B cell (primary cell): Measurements from ENCODE around the gene TWSG1. TPM values are rescaled to one million over a fixed set of nuclear protein-coding genes. Genes with fewer than 3 reads are reported as not detected.

ENCODE experiments used
- ATAC-seq: fragments of 200-7000 bp; cut with Tn5 transposase; one replicate; pipeline ENCODE4 v1.10.0; 2021; ENCODE audit warnings: low read depth, mild to moderate bottlenecking, moderate number of reproducible peaks, moderate library complexity
- CTCF ChIA-PET: fragments of 350-600 bp; sonication (Branson Sonifier 250); formaldehyde crosslinking; loops from one replicate; lab custom pipeline; 2021; ENCODE audit warnings: antibody characterized with exemption, inconsistent platforms; lab: Charles Lee
- POLR2A ChIA-PET: fragments of 350-600 bp; sonication (Branson Sonifier 250); formaldehyde crosslinking; loops from one replicate; lab custom pipeline; 2021; ENCODE audit warnings: antibody characterized with exemption; lab: Charles Lee
- DNase-seq: peaks from one replicate; pipeline ENCODE4 v3.0.0; 2013
- H2AFZ ChIP-seq: 2 replicates; pipeline ENCODE4 v1.6.1; 2012; ENCODE audit warnings: mild to moderate bottlenecking, low read depth, low read length; ENCODE audit not compliant: insufficient read depth, poor library complexity, severe bottlenecking
- H3K27ac ChIP-seq, 2 donors: 1 replicate in 1 of 2; 2 replicates in 1 of 2; pipeline ENCODE4 v1.5.1; 2012 to 2013; ENCODE audit warnings: low read length in 2 of 2, mild to moderate bottlenecking in 2 of 2, moderate library complexity in 1 of 2
- H3K27me3 ChIP-seq, 4 experiments: fragments of 200-600 bp in 1 of 4; sonication (generic) in 1 of 4; replicated peaks in 1 of 4; 1 replicate in 2 of 4; 2 replicates in 2 of 4; pipeline versions ENCODE4 v1.6.1 to v1.7.0; 2013 to 2016; ENCODE audit warnings: low read length in 3 of 4, mild to moderate bottlenecking in 2 of 4, mixed read lengths in 1 of 4, moderate library complexity in 1 of 4; ENCODE audit not compliant: insufficient read depth in 4 of 4, control insufficient read depth in 3 of 4; ENCODE audit errors: control extremely low read depth in 1 of 4
- H3K36me3 ChIP-seq, 2 experiments: replicated peaks in 1 of 2; 1 replicate in 1 of 2; 2 replicates in 1 of 2; pipeline versions ENCODE4 v1.6.1 to v1.7.1; 2013; ENCODE audit warnings: low read length in 1 of 2; ENCODE audit not compliant: insufficient read depth in 2 of 2, control insufficient read depth in 1 of 2; ENCODE audit errors: control extremely low read depth in 1 of 2, extremely low read depth in 1 of 2
- H3K4me1 ChIP-seq, 2 donors: fragments of 200-600 bp in 1 of 2; sonication (generic) in 1 of 2; 1 replicate in 1 of 2; 2 replicates in 1 of 2; pipeline versions ENCODE4 v1.5.1 to v1.6.1; 2013 to 2017; ENCODE audit warnings: low read length in 2 of 2; ENCODE audit not compliant: control insufficient read depth in 2 of 2, insufficient read depth in 2 of 2
- H3K4me2 ChIP-seq: replicated peaks from 2 replicates; pipeline ENCODE3; 2012; ENCODE audit warnings: mild to moderate bottlenecking, low read depth, low read length; ENCODE audit not compliant: poor library complexity, severe bottlenecking
- H3K4me3 ChIP-seq, 5 experiments: fragments of 200-600 bp in 1 of 5; sonication (generic) in 1 of 5; 1 replicate in 3 of 5; 2 replicates in 2 of 5; pipeline versions ENCODE4 v1.5.1 to v1.7.0; 2011 to 2016; ENCODE audit warnings: low read length in 4 of 5, mild to moderate bottlenecking in 4 of 5, low read depth in 2 of 5, control low read depth in 1 of 5, moderate library complexity in 1 of 5; ENCODE audit not compliant: insufficient read depth in 1 of 5; ENCODE audit errors: control extremely low read depth in 1 of 5, extremely low read depth in 1 of 5
- H3K79me2 ChIP-seq: fragments of 200-600 bp; sonication (generic); one replicate; pipeline ENCODE4 v1.6.0; 2016; ENCODE audit warnings: low read length; ENCODE audit not compliant: control insufficient read depth, insufficient read depth
- H3K9ac ChIP-seq: fragments of 200-600 bp; sonication (generic); 2 replicates; pipeline ENCODE4 v1.6.1; 2017; ENCODE audit warnings: mild to moderate bottlenecking, low read length, moderate library complexity
- H3K9me3 ChIP-seq, 3 donors: one replicate each; pipeline versions ENCODE4 v1.6.1 to v1.7.1; 2013; ENCODE audit warnings: low read length in 2 of 3; ENCODE audit not compliant: control insufficient read depth in 2 of 3, insufficient read depth in 1 of 3; ENCODE audit errors: control extremely low read depth in 1 of 3
- H4K20me1 ChIP-seq: 2 replicates; pipeline ENCODE4 v1.6.0; 2012; ENCODE audit warnings: mild to moderate bottlenecking, low read length; ENCODE audit not compliant: insufficient read depth, control insufficient read depth, poor library complexity, severe bottlenecking
- H3K27ac Mint-ChIP-seq: one replicate; pipeline ENCODE4 v1.8.0; 2021; ENCODE audit warnings: mixed read lengths
- H3K27me3 Mint-ChIP-seq: one replicate; pipeline ENCODE4 v1.8.0; 2021; ENCODE audit warnings: mixed read lengths
- H3K4me1 Mint-ChIP-seq: one replicate; pipeline ENCODE4 v1.8.0; 2021; ENCODE audit warnings: mixed read lengths
- H3K4me3 Mint-ChIP-seq: one replicate; pipeline ENCODE4 v1.8.0; 2021; ENCODE audit warnings: mixed read lengths
- H3K9me3 Mint-ChIP-seq: one replicate; pipeline ENCODE4 v1.8.0; 2022; ENCODE audit warnings: mixed read lengths; ENCODE audit not compliant: insufficient read depth
- EZH2 ChIP-seq: IDR thresholded peaks from 2 replicates; pipeline ENCODE4 v1.6.1; 2012; ENCODE audit warnings: borderline replicate concordance, low read depth, mild to moderate bottlenecking, moderate library complexity, low read length; ENCODE audit not compliant: insufficient read depth, poor library complexity, severe bottlenecking
- WGBS: methylation state at CpG from one replicate; pipeline ENCODE4 v1.1.5; 2013; ENCODE audit warnings: missing lambda C conversion rate; ENCODE audit not compliant: insufficient coverage; 5-methylcytosine and 5-hydroxymethylcytosine counted together
- intact Hi-C: fragments of 100-400 bp; cut with micrococcal nuclease; formaldehyde crosslinking; loops from one replicate; pipeline ENCODE4 v1.10.0; 2022
- polyA plus RNA-seq: library from polyadenylated mRNA; depleted of rRNA; stranded (reverse); fragments of >200 nt; gene quantifications from 2 replicates; pipeline ENCODE4 v1.2.3, GENCODE V29; 2012
- total RNA-seq, 2 donors: library from RNA; stranded (reverse); fragments of 120-200 nt in 1 of 2; gene quantifications; 1 replicate in 1 of 2; 2 replicates in 1 of 2; pipeline versions ENCODE4 v1.2.3 to v1.2.4, GENCODE V29; 2013 to 2022
- TF ChIP-seq, protein P1 (sequence below): fragments of 200-600 bp; IDR thresholded peaks from one replicate; pipeline ENCODE4 v1.8.0; 2022; ENCODE audit warnings: antibody characterized with exemption, mild to moderate bottlenecking

The TWSG1 gene
- total and polyA plus RNA-seq, 2 donors (not counting 1 experiment from before 2014, with no cell fraction given): 1.1 to 6.3 TPM

GRCh38 chr18:9387891-9388290, 53.3 kb downstream of the TWSG1 start:
- H3K27me3 Mint-ChIP-seq: no peaks in the 10 kb centered on the region
- Histone ChIP-seq H3K4me2 (no peak overlapping the region), H3K79me2 (no peaks in the 10 kb centered on the region), H3K36me3 (no peaks in the 10 kb centered on the region), H3K9ac (no peak overlapping the region), H3K27ac (no peak overlapping the region), H4K20me1 (no peaks in the 10 kb centered on the region), H3K9me3 (peaks cover 0 to 5% (median 4%) of the 10 kb centered on the region in 3 donors), H3K4me3 (no peak overlapping the region), H2AFZ (no peak overlapping the region), H3K4me1 (no peaks in the 10 kb centered on the region), H3K27me3 (no peaks in the 10 kb centered on the region)
- intact Hi-C loops: no loop called here
- CTCF ChIA-PET: no interaction called here
- no CpG with 5 or more reads among the region's 1 CpG for WGBS
- ATAC-seq (no peak), DNase-seq (no peak)
- H3K4me3 Mint-ChIP-seq: no peak overlapping the region
- peaks cover 2% of the 10 kb centered on the region for H3K4me1 Mint-ChIP-seq
- TF ChIP-seq, protein P1, sequence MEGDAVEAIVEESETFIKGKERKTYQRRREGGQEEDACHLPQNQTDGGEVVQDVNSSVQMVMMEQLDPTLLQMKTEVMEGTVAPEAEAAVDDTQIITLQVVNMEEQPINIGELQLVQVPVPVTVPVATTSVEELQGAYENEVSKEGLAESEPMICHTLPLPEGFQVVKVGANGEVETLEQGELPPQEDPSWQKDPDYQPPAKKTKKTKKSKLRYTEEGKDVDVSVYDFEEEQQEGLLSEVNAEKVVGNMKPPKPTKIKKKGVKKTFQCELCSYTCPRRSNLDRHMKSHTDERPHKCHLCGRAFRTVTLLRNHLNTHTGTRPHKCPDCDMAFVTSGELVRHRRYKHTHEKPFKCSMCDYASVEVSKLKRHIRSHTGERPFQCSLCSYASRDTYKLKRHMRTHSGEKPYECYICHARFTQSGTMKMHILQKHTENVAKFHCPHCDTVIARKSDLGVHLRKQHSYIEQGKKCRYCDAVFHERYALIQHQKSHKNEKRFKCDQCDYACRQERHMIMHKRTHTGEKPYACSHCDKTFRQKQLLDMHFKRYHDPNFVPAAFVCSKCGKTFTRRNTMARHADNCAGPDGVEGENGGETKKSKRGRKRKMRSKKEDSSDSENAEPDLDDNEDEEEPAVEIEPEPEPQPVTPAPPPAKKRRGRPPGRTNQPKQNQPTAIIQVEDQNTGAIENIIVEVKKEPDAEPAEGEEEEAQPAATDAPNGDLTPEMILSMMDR: no peak
- no peak for TF ChIP-seq EZH2
- no peak overlapping the region for H3K27ac Mint-ChIP-seq
- POLR2A ChIA-PET: no interaction called here
- peaks cover 6% of the 10 kb centered on the region for H3K9me3 Mint-ChIP-seq

DNA sequence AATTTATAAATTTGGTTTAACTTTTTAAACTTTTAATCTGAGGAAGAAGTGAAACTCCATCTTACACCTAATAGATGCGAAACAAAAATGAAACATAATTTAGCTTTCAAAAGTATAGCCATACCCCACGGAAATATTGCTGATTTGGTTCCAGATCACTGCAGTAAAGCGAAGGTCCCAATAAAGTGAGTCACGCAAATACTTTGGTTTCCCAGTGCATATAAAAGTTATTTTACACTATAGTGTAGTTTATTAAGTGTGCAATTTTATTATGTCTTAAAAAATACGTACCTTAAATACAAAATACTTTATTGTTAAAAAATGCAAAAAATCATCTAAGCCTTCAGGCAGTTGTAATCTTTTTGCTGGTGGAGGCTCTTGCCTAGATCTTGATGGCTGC, 55.1 kb downstream of the TWSG1 start:
- intact Hi-C loops: no loop called here
- H3K4me2 ChIP-seq: no peak overlapping the region
- no peaks in the 10 kb centered on the region for H3K27me3 ChIP-seq
- no peak overlapping the region for H3K4me3 Mint-ChIP-seq
- no peak overlapping the region for H2AFZ ChIP-seq
- no peaks in the 10 kb centered on the region for H3K4me1 ChIP-seq
- peaks cover 0 to 5% (median 4%) of the 10 kb centered on the region in 3 donors for H3K9me3 ChIP-seq
- no peak overlapping the region for H3K9ac ChIP-seq
- H3K79me2 ChIP-seq: no peaks in the 10 kb centered on the region
- H3K9me3 Mint-ChIP-seq: peaks cover 6% of the 10 kb centered on the region
- no peaks in the 10 kb centered on the region for H4K20me1 ChIP-seq
- DNase-seq (no peak), ATAC-seq (no peak)
- TF ChIP-seq EZH2: no peak
- TF ChIP-seq, protein P1: no peak
- H3K36me3 ChIP-seq: no peaks in the 10 kb centered on the region
- no peak overlapping the region for H3K27ac ChIP-seq
- no CpG with 5 or more reads among the region's 5 CpGs for WGBS
- no peaks in the 10 kb centered on the region for H3K27me3 Mint-ChIP-seq
- H3K4me3 ChIP-seq: no peak overlapping the region
- ChIA-PET CTCF (no interaction called here), POLR2A (no interaction called here)
- H3K4me1 Mint-ChIP-seq: peaks cover 2% of the 10 kb centered on the region
- no peak overlapping the region for H3K27ac Mint-ChIP-seq
